Colon (tissue), 2 donors: ENCODE data around the gene DGUOK.
"Not testable (repeated sequence)": the region's sequence is repeated elsewhere in the genome, so short reads cannot be mapped to it uniquely, and the experiment has no call there.

Experiments
- FAIRE-seq: peaks from 2 replicates; lab custom pipeline; 2012; peaks lifted over from hg19 to GRCh38; lab: Jason Lieb, UNC
- donor health status: control.
- donor health status: control.

Gene DGUOK

GRCh38 chr2:73926493-73927327, at the start of gene DGUOK:
Gene DGUOK, plus strand, starts transcription at chr2:73926880. Its CDS starts 31 bp downstream, at chr2:73926911.
- peak; percentile 68 for FAIRE-seq

DNA sequence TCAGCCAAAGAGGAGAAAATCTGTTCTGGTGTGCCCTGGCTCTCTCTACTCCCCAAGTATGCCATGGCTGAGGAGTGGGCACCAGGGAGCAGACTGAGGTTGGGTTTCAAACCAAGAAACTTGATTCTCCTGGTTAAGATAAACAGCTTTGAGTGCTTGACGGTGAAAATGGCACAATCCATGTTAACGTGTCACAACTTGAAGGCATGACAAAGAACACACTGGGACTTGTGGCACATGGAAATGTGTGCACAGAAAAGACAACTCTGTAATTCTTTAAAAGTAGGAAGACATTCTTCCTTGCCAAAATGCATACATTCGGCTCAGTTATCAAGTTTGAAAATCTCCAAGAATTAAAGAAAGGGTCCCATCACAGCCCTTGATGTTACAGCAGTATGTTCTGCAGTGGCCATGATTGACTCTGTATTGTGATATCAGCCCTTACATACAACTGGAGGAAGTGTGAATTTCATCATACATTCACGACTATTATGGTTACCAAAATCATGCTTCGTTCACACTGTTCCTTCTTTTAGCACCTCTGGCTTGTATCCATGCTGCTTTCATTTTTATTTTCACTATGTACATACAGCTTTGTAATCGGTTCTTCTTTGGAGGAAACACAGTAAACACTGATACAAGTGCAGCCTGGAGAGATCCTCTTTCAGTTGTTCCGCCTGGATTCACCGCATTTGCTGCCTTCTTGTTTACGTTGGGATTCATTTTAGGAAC, 49.4 kb upstream of the DGUOK start:
- no peak for FAIRE-seq

- not testable (repeated sequence) for FAIRE-seq
Measured at GRCh38 chr2:73877984-73878383, 48.7 kb upstream of the DGUOK start.

DNA sequence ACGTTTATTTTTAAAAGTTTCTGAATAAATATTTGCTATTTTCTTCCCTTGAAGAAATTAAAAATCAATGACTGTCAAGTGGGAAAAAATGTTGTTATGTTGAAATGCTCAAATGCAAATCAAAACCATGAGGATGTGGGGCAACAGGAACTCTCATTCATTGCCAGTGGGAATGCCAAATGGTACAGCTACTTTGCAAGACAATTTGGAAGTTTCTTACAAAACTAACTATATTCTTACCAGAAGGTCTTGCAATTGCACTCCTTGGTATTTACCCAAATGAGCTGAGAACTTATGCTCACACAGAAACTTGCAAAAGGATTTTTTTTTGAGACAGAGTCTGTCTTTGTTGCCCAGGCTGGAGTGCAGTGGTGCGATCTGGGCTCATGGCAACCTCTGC, 41.3 kb upstream of the DGUOK start:
- FAIRE-seq, result no peak

DNA sequence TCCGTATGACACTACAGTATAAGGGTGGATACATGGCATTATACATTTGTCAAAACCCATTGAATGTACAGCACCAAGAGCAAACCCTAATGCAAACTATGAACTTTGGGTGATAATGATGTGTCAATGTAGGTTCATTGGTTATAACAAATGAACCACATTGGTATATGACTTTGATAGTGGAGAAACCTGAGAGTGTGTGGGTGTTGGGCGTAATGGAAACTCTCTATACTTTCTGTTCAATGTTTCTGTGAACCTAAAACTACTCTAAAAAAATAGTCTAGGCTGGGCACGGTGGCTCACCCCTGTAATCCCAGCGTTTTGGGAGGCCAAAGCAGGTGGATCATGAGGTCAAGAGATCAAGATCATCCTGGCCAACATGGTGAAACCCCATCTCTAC, 40.3 kb upstream of the DGUOK start:
- no peak for FAIRE-seq

DNA sequence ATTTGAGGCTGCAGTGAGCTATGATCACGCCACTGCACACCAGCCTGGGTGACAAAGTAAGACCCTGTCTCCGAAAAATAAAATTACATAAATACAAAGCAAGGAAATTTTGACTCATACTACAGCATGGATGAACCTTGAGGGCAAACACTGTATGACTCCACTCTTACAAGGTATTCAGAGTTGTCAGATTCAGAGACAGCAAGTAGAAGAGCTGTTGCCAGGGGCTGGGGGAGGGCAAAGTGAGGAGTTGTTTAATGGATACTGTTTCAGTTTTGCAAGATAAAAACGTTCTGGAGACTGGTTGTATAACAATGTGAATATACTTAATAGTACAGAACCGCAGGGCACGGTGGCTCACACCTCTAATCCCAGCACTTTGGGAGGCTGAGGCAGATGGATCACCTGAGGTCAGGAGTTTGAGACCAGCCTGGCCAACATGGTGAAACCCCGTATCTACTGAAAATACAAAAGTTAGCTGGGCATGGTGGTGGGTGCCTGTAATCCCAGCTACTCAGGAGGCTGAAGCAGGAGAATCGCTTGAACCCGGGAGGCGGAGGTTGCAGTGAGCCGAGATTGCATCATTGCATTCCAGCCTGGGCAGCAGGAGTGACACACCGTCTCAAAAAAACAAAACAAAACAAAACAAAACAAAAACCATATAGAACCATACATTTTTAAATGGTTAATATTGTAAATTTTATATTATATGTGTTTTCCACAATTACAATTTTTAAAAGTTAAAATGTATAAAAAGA, 38.9 kb upstream of the DGUOK start:
- not testable (repeated sequence) for FAIRE-seq

- no peak for FAIRE-seq
Measured at GRCh38 chr2:73888388-73888787, 38.3 kb upstream of the DGUOK start.

- no peak for FAIRE-seq
Measured at GRCh38 chr2:73889206-73889605, 37.5 kb upstream of the DGUOK start.

DNA sequence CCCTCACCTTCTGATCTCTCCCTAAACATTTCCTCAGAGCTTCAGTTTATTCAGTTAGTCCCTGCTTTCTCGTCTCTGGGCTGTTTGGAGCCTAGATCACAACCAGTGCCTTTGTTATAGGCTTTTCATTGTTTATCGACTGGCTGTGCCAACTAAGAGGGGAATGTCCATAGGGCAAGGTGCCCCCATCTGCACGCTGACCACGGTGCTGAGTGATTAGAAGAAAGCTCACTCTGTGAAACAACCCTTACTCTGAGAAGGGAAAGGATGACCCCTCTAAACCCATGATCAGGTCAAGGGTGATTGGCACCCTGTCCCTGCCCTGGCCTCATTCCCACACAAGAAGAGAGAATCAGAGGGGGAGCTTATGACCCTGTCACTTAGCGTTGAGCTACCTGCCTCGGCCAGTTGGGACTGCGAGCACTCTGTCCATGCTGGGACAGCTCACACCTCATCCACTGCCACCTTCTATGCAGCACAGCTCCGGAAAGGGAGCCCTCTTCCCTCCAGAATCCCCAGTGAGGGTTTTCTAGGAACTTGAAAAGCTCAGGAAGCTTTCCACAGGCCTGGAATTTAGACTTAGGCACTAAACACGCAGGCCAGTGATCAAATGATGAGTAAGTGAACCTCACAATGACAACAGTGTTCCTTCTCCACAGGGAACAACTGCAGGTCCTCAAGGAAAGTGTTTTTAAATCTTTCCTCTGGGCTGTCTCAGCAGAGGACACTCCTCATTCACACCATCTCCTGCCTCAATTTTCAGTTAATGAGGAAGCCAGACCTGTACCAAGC, 36.2 kb upstream of the DGUOK start:
- FAIRE-seq, result no peak

GRCh38 chr2:73891276-73891901, 35.3 kb upstream of the DGUOK start:
- FAIRE-seq, result no peak

GRCh38 chr2:73892631-73893329, 33.9 kb upstream of the DGUOK start, which contains the start of gene ACTG2:
Gene ACTG2, plus strand, starts transcription at chr2:73893008. Its CDS starts 8,304 bp downstream, at chr2:73901312.
- no peak for FAIRE-seq

DNA sequence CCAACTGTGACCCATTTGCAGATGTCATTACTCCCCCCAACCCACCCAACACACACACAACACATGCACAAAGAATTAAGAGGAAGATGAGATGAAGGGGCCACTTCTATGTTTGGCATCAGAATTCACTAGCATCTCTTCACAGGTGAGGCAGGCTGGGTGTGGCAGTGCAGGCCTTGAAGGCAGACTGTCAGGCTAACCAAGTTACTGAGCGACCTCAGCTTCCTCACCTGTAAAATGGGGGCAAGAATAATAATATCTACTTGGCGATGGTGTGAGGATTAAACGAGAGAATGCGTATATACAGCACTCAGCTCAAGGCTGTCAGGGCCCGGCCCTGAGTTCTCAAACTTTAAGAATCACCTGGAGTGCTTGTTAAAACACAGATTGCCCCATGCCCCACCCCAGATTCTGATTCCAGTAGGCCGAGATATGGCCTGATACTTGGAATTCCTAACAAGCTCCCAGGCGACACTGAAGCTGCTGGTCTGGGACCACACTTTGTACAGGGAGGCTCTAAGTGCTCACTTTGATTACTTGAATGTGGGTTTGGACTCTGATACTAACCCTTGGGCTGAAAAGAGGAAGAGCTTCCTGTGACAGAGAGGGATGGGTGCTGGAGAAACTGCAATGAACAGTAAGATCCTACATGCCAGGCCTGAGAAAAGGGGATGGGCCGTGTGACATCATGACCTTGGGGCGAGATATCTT, 32.8 kb upstream of the DGUOK start:
- FAIRE-seq, result no peak

GRCh38 chr2:73894475-73894850, 32.2 kb upstream of the DGUOK start:
- no peak for FAIRE-seq

DNA sequence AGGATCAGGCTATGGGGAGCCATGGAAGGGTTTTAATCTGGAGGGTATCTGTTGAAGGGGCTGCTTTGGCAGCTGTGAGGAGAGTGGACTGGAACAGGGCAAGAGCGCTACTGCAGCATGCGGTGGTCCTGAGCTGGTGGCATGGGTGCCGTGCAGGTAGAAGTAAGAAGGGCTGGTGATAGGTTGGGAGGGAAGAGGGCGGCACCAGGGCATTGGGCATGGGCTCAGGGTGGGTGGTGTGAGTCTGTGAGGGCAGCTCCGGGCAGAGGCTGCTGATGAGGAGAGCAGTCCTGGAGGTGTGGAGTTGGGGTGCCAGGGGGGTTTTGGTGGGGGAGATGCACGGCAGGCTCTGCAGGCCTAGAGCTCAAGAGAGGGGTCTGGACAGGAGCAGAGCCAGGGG, 31.8 kb upstream of the DGUOK start:
- FAIRE-seq, result no peak

- FAIRE-seq, result no peak
Measured at GRCh38 chr2:73895473-73895872, 31.2 kb upstream of the DGUOK start.

- no peak for FAIRE-seq
Measured at GRCh38 chr2:73896362-73897239, 30.1 kb upstream of the DGUOK start.

DNA sequence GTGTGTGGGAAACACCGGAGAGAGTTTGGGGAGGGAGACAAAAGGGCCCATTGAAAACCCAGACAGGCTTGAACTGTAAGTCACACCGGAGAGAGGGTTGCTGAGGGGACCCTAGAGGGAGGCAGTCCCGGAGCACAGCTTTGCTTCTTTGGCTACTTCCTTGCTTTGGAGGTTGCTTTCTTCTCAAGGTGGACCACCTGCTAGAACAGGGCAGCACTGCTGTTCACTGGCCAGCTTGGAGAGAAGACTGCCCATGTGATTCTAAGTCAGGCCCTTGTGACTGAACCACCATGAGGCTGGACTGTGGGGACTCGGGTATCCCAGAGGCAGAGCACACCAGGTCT, 29.5 kb upstream of the DGUOK start:
- FAIRE-seq, result no peak

GRCh38 chr2:73897934-73898333, 28.7 kb upstream of the DGUOK start:
- FAIRE-seq, result no peak

DNA sequence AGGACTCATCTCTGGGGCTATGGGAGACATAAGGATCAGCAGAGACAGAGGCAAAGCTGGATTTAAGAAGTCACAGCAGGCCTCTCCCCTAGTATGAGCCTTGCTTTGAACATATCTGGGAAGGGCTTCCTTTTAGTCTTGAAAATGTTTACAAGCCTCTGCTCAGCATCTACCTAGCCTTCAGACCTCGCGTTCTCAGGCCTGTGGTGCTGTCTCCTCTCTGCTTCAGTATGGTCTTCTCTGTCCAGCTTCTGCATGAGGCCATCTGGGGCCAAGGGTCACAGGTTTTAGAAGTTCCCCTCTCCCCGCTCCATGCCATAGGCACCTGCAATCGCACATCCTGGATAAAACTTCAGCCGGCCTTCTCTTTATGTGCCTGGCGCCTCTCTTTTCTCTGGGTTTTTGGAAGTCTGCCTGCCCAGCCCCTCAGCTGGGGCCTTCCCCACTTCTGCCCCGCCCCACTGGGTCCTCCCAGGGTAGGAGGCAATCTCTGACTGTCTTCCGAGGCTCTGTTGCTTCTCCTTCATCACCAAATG, 26.8 kb upstream of the DGUOK start:
- no peak for FAIRE-seq
